HFFc6 (cell line): Measurements from ENCODE around the gene TXNL1. TPM values are rescaled to one million over a fixed set of nuclear protein-coding genes. Genes with fewer than 3 reads are reported as not detected.
"Not testable (repeated sequence)": the region's sequence is repeated elsewhere in the genome, so short reads cannot be mapped to it uniquely, and the experiment has no call there.

ENCODE experiments used
- DNase-seq: peaks from one replicate; pipeline ENCODE4 v3.0.0-alpha.2; 2018
- H3K27ac Mint-ChIP-seq: 2 replicates; pipeline ENCODE4 v1.8.0; 2020; ENCODE audit warnings: mild to moderate bottlenecking, mixed read lengths
- H3K27me3 Mint-ChIP-seq: 2 replicates; pipeline ENCODE4 v1.8.0; 2021; ENCODE audit warnings: mild to moderate bottlenecking, moderate library complexity, mixed read lengths; ENCODE audit not compliant: insufficient read depth
- H3K36me3 Mint-ChIP-seq: 2 replicates; pipeline ENCODE4 v1.8.0; 2021; ENCODE audit warnings: low read depth, mixed read lengths
- H3K4me1 Mint-ChIP-seq: 2 replicates; pipeline ENCODE4 v1.8.0; 2020; ENCODE audit warnings: low read depth, mixed read lengths
- H3K4me3 Mint-ChIP-seq: 2 replicates; pipeline ENCODE4 v1.8.0; 2020; ENCODE audit warnings: mild to moderate bottlenecking, moderate library complexity, mixed read lengths
- H3K9me3 Mint-ChIP-seq: 2 replicates; pipeline ENCODE4 v1.8.0; 2020; ENCODE audit warnings: mild to moderate bottlenecking, mixed read lengths
- CTCF ChIP-seq: fragments of 200-600 bp; sonication (generic); IDR thresholded peaks from 2 replicates; pipeline ENCODE4 v1.5.0; 2021; ENCODE audit warnings: antibody characterized with exemption, mild to moderate bottlenecking
- total RNA-seq, 6 experiments: library from RNA; stranded (reverse); fragmentation: NEBNext Ultra II Directional; extraction: Animal tissue kit (Norgen Biotek cat#: 25700); gene quantifications; 2 replicates in 1 of 6; 3 replicates in 5 of 6; pipeline ENCODE4 v1.2.3, GENCODE V29; 2021

TXNL1 gene
- total RNA-seq, 6 experiments from 2014 or later = 73.5 to 85.5 (median 80.8) TPM

GRCh38 chr18:56576826-56577573 is 61.4 kb downstream of the TXNL1 start:
- no peaks in the 10 kb centered on the region; the same call in 1 of the 2 replicates for H3K27me3 Mint-ChIP-seq
- H3K4me3 Mint-ChIP-seq = no peak overlapping the region
- no peak for TF ChIP-seq CTCF
- no peaks in the 10 kb centered on the region for H3K9me3 Mint-ChIP-seq
- H3K36me3 Mint-ChIP-seq = no peaks in the 10 kb centered on the region
- peaks cover 21% of the 10 kb centered on the region for H3K4me1 Mint-ChIP-seq
- H3K27ac Mint-ChIP-seq = no peak overlapping the region
- DNase-seq = no peak

- no peaks in the 10 kb centered on the region; the same call in 1 of the 2 replicates for H3K27me3 Mint-ChIP-seq
- H3K4me3 Mint-ChIP-seq = no peak overlapping the region
- no peaks in the 10 kb centered on the region for H3K9me3 Mint-ChIP-seq
- peaks cover 21% of the 10 kb centered on the region for H3K4me1 Mint-ChIP-seq
- peak; percentile 89 for TF ChIP-seq CTCF
- peak; percentile 62 for DNase-seq
- no peaks in the 10 kb centered on the region for H3K36me3 Mint-ChIP-seq
- H3K27ac Mint-ChIP-seq = peak overlapping the region; percentile 4; the same call in 1 of the 2 replicates
Measured at GRCh38 chr18:56575819-56576663, 62.4 kb downstream of the TXNL1 start.

GRCh38 chr18:56574861-56575260 is 63.5 kb downstream of the TXNL1 start:
- Mint-ChIP-seq H3K27ac (no peak overlapping the region), H3K4me1 (peaks cover 21% of the 10 kb centered on the region), H3K4me3 (no peak overlapping the region), H3K36me3 (no peaks in the 10 kb centered on the region), H3K27me3 (no peaks in the 10 kb centered on the region; the same call in 1 of the 2 replicates), H3K9me3 (no peaks in the 10 kb centered on the region)
- no peak for DNase-seq
- no peak for TF ChIP-seq CTCF

GRCh38 chr18:56572267-56572666 is 66.1 kb downstream of the TXNL1 start:
- H3K4me1 Mint-ChIP-seq = peaks cover 21% of the 10 kb centered on the region
- H3K36me3 Mint-ChIP-seq, H3K9me3 Mint-ChIP-seq, DNase-seq, H3K27ac Mint-ChIP-seq, H3K27me3 Mint-ChIP-seq, H3K4me3 Mint-ChIP-seq: not testable (repeated sequence)

- H3K27me3 Mint-ChIP-seq = no peaks in the 10 kb centered on the region; the same call in 1 of the 2 replicates
- no peaks in the 10 kb centered on the region for H3K9me3 Mint-ChIP-seq
- H3K27ac Mint-ChIP-seq = no peak overlapping the region
- H3K36me3 Mint-ChIP-seq = no peaks in the 10 kb centered on the region
- no peak for DNase-seq
- TF ChIP-seq CTCF = no peak
- peaks cover 24% of the 10 kb centered on the region for H3K4me1 Mint-ChIP-seq
- no peak overlapping the region for H3K4me3 Mint-ChIP-seq
Measured at GRCh38 chr18:56570978-56571377, 67.4 kb downstream of the TXNL1 start.

GRCh38 chr18:56569416-56569815 is 69.0 kb downstream of the TXNL1 start:
- Mint-ChIP-seq H3K4me3 (no peak overlapping the region), H3K27me3 (no peaks in the 10 kb centered on the region; the same call in 1 of the 2 replicates), H3K27ac (no peak overlapping the region), H3K4me1 (peaks cover 24% of the 10 kb centered on the region), H3K36me3 (no peaks in the 10 kb centered on the region), H3K9me3 (no peaks in the 10 kb centered on the region)
- TF ChIP-seq CTCF = no peak
- no peak for DNase-seq
